Measurements from ENCODE around the gene IRF9. TPM values are rescaled to one million over a fixed set of nuclear protein-coding genes. Genes with fewer than 3 reads are reported as not detected.

The IRF9 gene
- total RNA-seq, 2 donors from 2014 or later = 245 to 263 TPM

Other genes with a start within 250 kb of the IRF9 start
- gene DHRS4, start 207.5 kb upstream of the IRF9 start, total RNA-seq = 10 to 100 TPM; 21.6 to 24.4 TPM
- 10 to 100 TPM; 24.7 to 27.2 TPM for gene DHRS4L2, start 172.3 kb upstream of the IRF9 start, total RNA-seq
- 1 to 10 TPM; 1.9 to 2.1 TPM for gene CARMIL3, start 109.3 kb upstream of the IRF9 start, total RNA-seq
- under 1 TPM; 0.12 to 0.14 TPM for gene CPNE6, start 89.7 kb upstream of the IRF9 start, total RNA-seq
- gene PCK2, start 67.0 kb upstream of the IRF9 start, total RNA-seq = 100 to 1,000 TPM; 161 to 180 TPM
- 100 to 1,000 TPM; 109 to 124 TPM for gene DCAF11, start 46.5 kb upstream of the IRF9 start, total RNA-seq
- 1 to 10 TPM; 5.2 TPM for gene NRL, start 46.3 kb upstream of the IRF9 start, total RNA-seq
- gene FITM1, start 30.6 kb upstream of the IRF9 start, total RNA-seq = 1 to 10 TPM in 1 of 2 donors, under 1 TPM in 1; 0.46 to 2.2 TPM
- 100 to 1,000 TPM; 342 to 378 TPM for gene PSME1, start 25.1 kb upstream of the IRF9 start, total RNA-seq
- gene EMC9, start 19.7 kb upstream of the IRF9 start, total RNA-seq = 10 to 100 TPM; 38.0 to 56.5 TPM
- gene PSME2, start 14.7 kb upstream of the IRF9 start, total RNA-seq = 100 to 1,000 TPM; 369 to 376 TPM
- gene RNF31, start 13.8 kb upstream of the IRF9 start, total RNA-seq = 10 to 100 TPM; 88.7 to 90.6 TPM
- 10 to 100 TPM; 48.0 to 57.9 TPM for gene REC8, start 10.8 kb downstream of the IRF9 start, total RNA-seq
- gene IPO4, start 27.6 kb downstream of the IRF9 start, total RNA-seq = 10 to 100 TPM; 30.9 to 38.0 TPM
- 10 to 100 TPM; 27.4 to 32.5 TPM for gene TM9SF1, start 34.2 kb downstream of the IRF9 start, total RNA-seq
- under 1 TPM in 1 of 2 donors, not detected in 1; 0.88 TPM for gene TSSK4, start 44.4 kb downstream of the IRF9 start, total RNA-seq
- 100 to 1,000 TPM; 105 to 119 TPM for gene CHMP4A, start 52.2 kb downstream of the IRF9 start, total RNA-seq
- 10 to 100 TPM; 16.8 to 20.2 TPM for gene MDP1, start 54.8 kb downstream of the IRF9 start, total RNA-seq
- 100 to 1,000 TPM; 127 to 148 TPM for gene NEDD8, start 71.1 kb downstream of the IRF9 start, total RNA-seq
- gene GMPR2, start 71.7 kb downstream of the IRF9 start, total RNA-seq = 10 to 100 TPM; 67.5 to 75.5 TPM
- gene TINF2, start 81.4 kb downstream of the IRF9 start, total RNA-seq = 100 to 1,000 TPM in 1 of 2 donors, 10 to 100 TPM in 1; 87.7 to 103 TPM
- 10 to 100 TPM in 1 of 2 donors, 1 to 10 TPM in 1; 9.3 to 14.0 TPM for gene TGM1, start 101.9 kb downstream of the IRF9 start, total RNA-seq
- gene RABGGTA, start 110.3 kb downstream of the IRF9 start, total RNA-seq = 10 to 100 TPM; 53.8 to 56.2 TPM
- 10 to 100 TPM; 28.5 to 29.0 TPM for gene DHRS1, start 138.5 kb downstream of the IRF9 start, total RNA-seq
- 10 to 100 TPM; 31.7 to 34.0 TPM for gene NOP9, start 138.6 kb downstream of the IRF9 start, total RNA-seq
- 10 to 100 TPM; 11.6 to 12.9 TPM for gene CIDEB, start 146.7 kb downstream of the IRF9 start, total RNA-seq
- gene LTB4R2, start 148.9 kb downstream of the IRF9 start, total RNA-seq = 10 to 100 TPM; 21.5 to 23.4 TPM
- gene LTB4R, start 150.2 kb downstream of the IRF9 start, total RNA-seq = 10 to 100 TPM; 27.1 to 28.5 TPM
- 1 to 10 TPM; 4.6 to 6.9 TPM for gene ADCY4, start 173.8 kb downstream of the IRF9 start, total RNA-seq
- gene RIPK3, start 178.7 kb downstream of the IRF9 start, total RNA-seq = 10 to 100 TPM; 11.0 to 18.6 TPM
- gene NFATC4, start 206.9 kb downstream of the IRF9 start, total RNA-seq = 10 to 100 TPM in 1 of 2 donors, 1 to 10 TPM in 1; 2.6 to 11.3 TPM
- under 1 TPM; 0.09 to 0.14 TPM for gene NYNRIN, start 237.7 kb downstream of the IRF9 start, total RNA-seq

Measured in activated T-cell treated with anti-CD3 and anti-CD28 coated beads, Interleukin-2, amount 50 U/mL, for 72 hours (primary cell).